Muscle of arm (tissue), 14 donors: ENCODE data around the gene ZNF749. TPM values are rescaled to one million over a fixed set of nuclear protein-coding genes. Genes with fewer than 3 reads are reported as not detected.

Source experiments
- DNase-seq: peaks from one replicate; pipeline ENCODE4 v3.0.0-alpha.2; 2013
- long read RNA-seq, 11 donors: transcript quantifications; one replicate each; lab custom pipeline, GENCODE V29; 2026
- polyA plus RNA-seq, 12 donors: library from polyadenylated mRNA; unstranded; fragments of 120-200 nt; gene quantifications; one replicate each; pipeline ENCODE4 v1.2.1, GENCODE V29; 2013; ENCODE audit not compliant: insufficient read length in 12 of 12

ZNF749 gene
- 1 to 10 TPM in 11 of 12 donors, not detected in 1; 3.4 to 9.7 (median 7.6) TPM for polyA plus RNA-seq
- long read RNA-seq, donor 1, partial matches to known transcripts: 0 of 4 reads
- long read RNA-seq, donor 1, other reads (novel, unspliced or antisense): 0 of 4 reads
- long read RNA-seq, donor 2, partial matches to known transcripts: 0 of 11 reads
- long read RNA-seq, donor 2, other reads (novel, unspliced or antisense): 8 of 11 reads
- long read RNA-seq, donor 3, partial matches to known transcripts: 0 of 2 reads
- long read RNA-seq, donor 3, other reads (novel, unspliced or antisense): 0 of 2 reads
- long read RNA-seq, donor 4, partial matches to known transcripts: 0 of 3 reads
- long read RNA-seq, donor 4, other reads (novel, unspliced or antisense): 0 of 3 reads
- long read RNA-seq, donor 5, partial matches to known transcripts: 0 of 4 reads
- long read RNA-seq, donor 5, other reads (novel, unspliced or antisense): 0 of 4 reads
- long read RNA-seq, donor 6, partial matches to known transcripts: 0 of 2 reads
- long read RNA-seq, donor 6, other reads (novel, unspliced or antisense): 0 of 2 reads
- long read RNA-seq, donor 7: 0 reads
- long read RNA-seq, donor 8, partial matches to known transcripts: 0 of 3 reads
- long read RNA-seq, donor 8, other reads (novel, unspliced or antisense): 0 of 3 reads
- long read RNA-seq, donor 9, partial matches to known transcripts: 0 of 4 reads
- long read RNA-seq, donor 9, other reads (novel, unspliced or antisense): 0 of 4 reads
- long read RNA-seq, donor 10, partial matches to known transcripts: 0 of 2 reads
- long read RNA-seq, donor 10, other reads (novel, unspliced or antisense): 0 of 2 reads
- long read RNA-seq, donor 11, partial matches to known transcripts: 0 of 1 reads
- long read RNA-seq, donor 11, other reads (novel, unspliced or antisense): 0 of 1 reads

GRCh38 chr19:57435062-57435978 is at the start of gene ZNF749:
TSS of gene ZNF749 (plus strand) at chr19:57435325. CDS start at chr19:57435579, 254 bp downstream.
- DNase-seq: peak; percentile 99

GRCh38 chr19:57389194-57389729 is 45.9 kb upstream of the ZNF749 start:
- DNase-seq: no peak

- peak; percentile 98 for DNase-seq
Observed at GRCh38 chr19:57389730-57390598, 45.2 kb upstream of the ZNF749 start, which contains the start of gene ZNF548. TSS of gene ZNF548 (plus strand) at chr19:57389854. CDS start at chr19:57390100, 246 bp downstream.

- DNase-seq: no peak
Observed at GRCh38 chr19:57395710-57396109, 39.4 kb upstream of the ZNF749 start.

- DNase-seq: no peak
Observed at GRCh38 chr19:57398868-57399267, 36.3 kb upstream of the ZNF749 start.

- DNase-seq: no peak
Observed at GRCh38 chr19:57403737-57404563, 31.2 kb upstream of the ZNF749 start.

- peak; percentile 34 for DNase-seq
Observed at GRCh38 chr19:57406516-57407123, 28.5 kb upstream of the ZNF749 start.

GRCh38 chr19:57410877-57411671 is 24.1 kb upstream of the ZNF749 start, which contains the start of gene ZNF17:
TSS of gene ZNF17 (plus strand) at chr19:57411161. CDS start at chr19:57413616, 2,455 bp downstream.
- DNase-seq: peak; percentile 95

GRCh38 chr19:57419439-57419838 is 15.7 kb upstream of the ZNF749 start:
- no peak for DNase-seq

- DNase-seq: no peak
Observed at GRCh38 chr19:57421037-57421436, 14.1 kb upstream of the ZNF749 start.

- DNase-seq: peak; percentile 3
Observed at GRCh38 chr19:57434386-57435061, 601 bp upstream of the ZNF749 start.

GRCh38 chr19:57436417-57436816 is 1.3 kb downstream of the ZNF749 start:
- DNase-seq: no peak

- DNase-seq: no peak
Observed at GRCh38 chr19:57437931-57438330, 2.8 kb downstream of the ZNF749 start.

- DNase-seq: no peak
Observed at GRCh38 chr19:57438925-57439324, 3.8 kb downstream of the ZNF749 start.

GRCh38 chr19:57441979-57442752 is 7.0 kb downstream of the ZNF749 start:
- no peak for DNase-seq

GRCh38 chr19:57443121-57443696 is 8.1 kb downstream of the ZNF749 start:
- no peak for DNase-seq
